Brain microvascular endothelial cell (primary cell): Measurements from ENCODE around the gene CAMK4.

Experiments
- DNase-seq: peaks from one replicate; pipeline ENCODE4 v3.0.0-alpha.2; 2020
- H3K27ac ChIP-seq: fragments of 250-450 bp; sonication (Bioruptor Pico); 2 replicates; pipeline ENCODE4 v1.5.1; 2020; ENCODE audit warnings: mild to moderate bottlenecking, moderate library complexity
- H3K27me3 ChIP-seq: fragments of 250-450 bp; sonication (Bioruptor Pico); replicated peaks from 2 replicates; pipeline ENCODE4 v1.5.1; 2020; ENCODE audit warnings: mild to moderate bottlenecking
- H3K36me3 ChIP-seq: fragments of 250-450 bp; sonication (Bioruptor Pico); replicated peaks from 2 replicates; pipeline ENCODE4 v1.5.1; 2020; ENCODE audit warnings: mild to moderate bottlenecking
- H3K4me3 ChIP-seq: 2 replicates; pipeline ENCODE4 v1.5.1; 2011; ENCODE audit warnings: low read depth, mild to moderate bottlenecking, control low read depth, low read length, moderate library complexity
- in situ Hi-C: cut with HindIII; loops from 2 replicates; pipeline ENCODE4 v1.10.0; 2017; ENCODE audit warnings: low sequenced_read_pairs, low pct_ligation_motif_present
- TF ChIP-seq, protein P1 (sequence below): IDR thresholded peaks from 2 replicates; pipeline ENCODE4 v1.5.1; 2011; ENCODE audit warnings: low read depth, mild to moderate bottlenecking, moderate library complexity, low read length, control low read depth, inconsistent platforms; ENCODE audit errors: missing control alignments

The CAMK4 gene

GRCh38 chr5:111236995-111237394, 12.8 kb downstream of the CAMK4 start:
- H3K4me3 ChIP-seq = no peak overlapping the region
- in situ Hi-C loops = no loop called here
- no peaks in the 10 kb centered on the region for H3K36me3 ChIP-seq
- no peak for DNase-seq
- no peak overlapping the region for H3K27ac ChIP-seq
- no peaks in the 10 kb centered on the region for H3K27me3 ChIP-seq
- TF ChIP-seq, protein P1, sequence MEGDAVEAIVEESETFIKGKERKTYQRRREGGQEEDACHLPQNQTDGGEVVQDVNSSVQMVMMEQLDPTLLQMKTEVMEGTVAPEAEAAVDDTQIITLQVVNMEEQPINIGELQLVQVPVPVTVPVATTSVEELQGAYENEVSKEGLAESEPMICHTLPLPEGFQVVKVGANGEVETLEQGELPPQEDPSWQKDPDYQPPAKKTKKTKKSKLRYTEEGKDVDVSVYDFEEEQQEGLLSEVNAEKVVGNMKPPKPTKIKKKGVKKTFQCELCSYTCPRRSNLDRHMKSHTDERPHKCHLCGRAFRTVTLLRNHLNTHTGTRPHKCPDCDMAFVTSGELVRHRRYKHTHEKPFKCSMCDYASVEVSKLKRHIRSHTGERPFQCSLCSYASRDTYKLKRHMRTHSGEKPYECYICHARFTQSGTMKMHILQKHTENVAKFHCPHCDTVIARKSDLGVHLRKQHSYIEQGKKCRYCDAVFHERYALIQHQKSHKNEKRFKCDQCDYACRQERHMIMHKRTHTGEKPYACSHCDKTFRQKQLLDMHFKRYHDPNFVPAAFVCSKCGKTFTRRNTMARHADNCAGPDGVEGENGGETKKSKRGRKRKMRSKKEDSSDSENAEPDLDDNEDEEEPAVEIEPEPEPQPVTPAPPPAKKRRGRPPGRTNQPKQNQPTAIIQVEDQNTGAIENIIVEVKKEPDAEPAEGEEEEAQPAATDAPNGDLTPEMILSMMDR = no peak

DNA sequence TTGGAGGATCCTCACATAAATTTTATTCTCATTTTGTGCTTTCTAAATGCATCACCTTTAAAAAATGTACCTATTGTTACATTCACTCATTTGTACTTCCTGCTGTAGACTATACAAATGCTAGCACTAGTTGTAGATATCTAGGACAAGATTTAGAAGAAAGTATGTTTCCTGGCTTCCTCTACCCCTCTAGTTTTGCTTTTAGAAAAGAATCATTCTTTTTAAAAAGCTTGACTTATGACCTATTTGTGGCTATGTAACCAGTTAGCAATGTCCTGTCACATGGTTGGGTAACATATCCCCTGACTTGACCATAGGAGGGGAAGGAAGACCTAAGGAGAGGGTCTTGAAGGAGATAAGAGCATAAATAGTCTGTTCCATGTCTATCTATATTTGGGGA, 13.3 kb downstream of the CAMK4 start:
- in situ Hi-C loops = no loop called here
- TF ChIP-seq, protein P1 = no peak
- no peaks in the 10 kb centered on the region for H3K36me3 ChIP-seq
- no peak overlapping the region for H3K27ac ChIP-seq
- H3K4me3 ChIP-seq = no peak overlapping the region
- DNase-seq = no peak
- H3K27me3 ChIP-seq = no peaks in the 10 kb centered on the region

DNA sequence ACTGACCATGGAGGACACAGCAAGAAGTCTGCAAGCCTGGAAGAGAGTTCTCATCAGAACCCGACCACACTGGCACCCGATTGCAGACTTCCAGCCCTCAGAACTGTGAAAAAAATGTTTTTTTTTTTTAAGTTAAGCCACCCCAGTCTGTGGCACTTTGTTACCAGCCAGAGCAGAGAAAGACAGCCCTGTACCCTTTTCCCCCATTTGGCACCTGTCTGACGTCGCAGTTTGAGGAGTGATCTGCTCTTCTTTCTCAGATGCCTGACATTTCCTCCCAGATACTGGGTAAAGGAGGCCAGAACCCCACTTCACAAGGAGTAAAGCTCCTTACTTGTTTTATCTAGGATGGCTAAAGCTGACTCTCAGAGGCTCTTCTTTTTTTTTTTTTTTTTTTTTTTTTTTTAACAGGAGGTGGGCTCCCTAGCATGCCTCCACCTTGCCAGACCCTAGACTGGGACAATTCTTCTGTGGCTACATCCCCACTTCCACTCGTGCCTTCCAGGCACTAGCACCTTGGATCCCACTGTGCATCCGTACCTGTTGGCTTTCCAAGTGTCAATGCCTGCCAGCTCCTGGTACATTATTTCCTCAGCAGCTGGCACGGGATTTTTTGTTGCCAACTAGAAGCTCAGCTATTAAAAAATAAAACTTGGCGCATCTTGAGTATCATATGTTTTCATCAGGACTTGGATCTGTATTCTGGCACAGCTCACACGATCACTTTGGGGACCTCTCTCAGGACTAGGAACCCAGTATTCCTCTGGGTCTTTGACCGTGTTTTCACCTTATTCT, 14.4 kb downstream of the CAMK4 start:
- no peaks in the 10 kb centered on the region for H3K27me3 ChIP-seq
- H3K4me3 ChIP-seq = no peak overlapping the region
- no peak overlapping the region for H3K27ac ChIP-seq
- in situ Hi-C loops = no loop called here
- no peak for DNase-seq
- no peaks in the 10 kb centered on the region for H3K36me3 ChIP-seq
- TF ChIP-seq, protein P1 = no peak

- H3K36me3 ChIP-seq = no peaks in the 10 kb centered on the region
- no peak overlapping the region for H3K4me3 ChIP-seq
- in situ Hi-C loops = no loop called here
- H3K27me3 ChIP-seq = no peaks in the 10 kb centered on the region
- H3K27ac ChIP-seq = no peak overlapping the region
- DNase-seq = no peak
- TF ChIP-seq, protein P1 = no peak
Observed at GRCh38 chr5:111241696-111242095, 17.5 kb downstream of the CAMK4 start.

DNA sequence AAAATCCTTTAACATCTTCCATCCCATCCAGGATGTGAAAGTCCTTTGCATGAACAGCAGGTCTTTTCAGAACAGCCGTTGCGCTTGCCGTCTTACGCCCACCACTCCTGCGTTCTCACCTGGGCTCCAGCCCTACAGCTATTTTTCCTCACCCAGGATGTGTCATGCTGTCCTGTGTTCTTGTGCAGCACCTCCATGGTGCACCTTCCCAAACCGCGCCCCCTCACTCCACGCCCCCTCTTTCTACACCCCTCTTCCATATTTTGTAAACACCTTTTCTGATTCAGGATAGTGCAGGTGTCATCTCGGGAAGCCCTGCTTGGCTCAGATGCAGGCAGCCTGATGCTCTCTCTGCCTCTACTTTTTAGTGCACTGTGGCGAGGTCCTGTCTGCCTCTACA, 18.4 kb downstream of the CAMK4 start:
- in situ Hi-C loops = no loop called here
- Histone ChIP-seq H3K27ac (no peak overlapping the region), H3K36me3 (no peaks in the 10 kb centered on the region), H3K27me3 (no peaks in the 10 kb centered on the region), H3K4me3 (no peak overlapping the region)
- no peak for DNase-seq
- TF ChIP-seq, protein P1 = no peak

- Histone ChIP-seq H3K27ac (no peak overlapping the region), H3K27me3 (no peaks in the 10 kb centered on the region), H3K36me3 (no peaks in the 10 kb centered on the region), H3K4me3 (no peak overlapping the region)
- TF ChIP-seq, protein P1 = no peak
- in situ Hi-C loops = no loop called here
- no peak for DNase-seq
Observed at GRCh38 chr5:111243318-111243717, 19.1 kb downstream of the CAMK4 start.
